GM21717 (cell line): ENCODE measurements around the gene PCDH9.

ENCODE experiments used
- ATAC-seq: cut with Tn5 transposase; IDR thresholded peaks from one replicate; pipeline ENCODE4 v1.9.1; 2021; ENCODE audit warnings: mild to moderate bottlenecking, moderate library complexity; ENCODE audit not compliant: unreplicated experiment

The PCDH9 gene

DNA sequence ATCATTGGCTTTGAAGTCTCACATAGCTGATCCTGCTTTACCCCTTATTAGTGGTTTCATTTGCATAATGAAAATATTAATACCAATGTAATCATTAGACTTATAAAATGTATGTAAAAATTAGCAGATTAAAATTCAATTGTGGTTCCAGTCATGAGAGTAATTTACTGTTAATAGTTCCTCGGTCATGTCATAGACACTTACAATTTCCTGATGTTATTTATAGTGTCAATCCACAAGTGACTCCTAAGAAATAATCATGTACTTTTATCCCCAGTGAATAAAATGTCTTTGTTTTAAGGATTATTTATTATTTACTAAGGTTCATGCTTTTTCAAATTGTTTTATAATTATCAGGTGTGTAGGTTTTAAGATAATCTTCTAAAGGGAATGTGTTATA, 138.5 kb downstream of the PCDH9 start:
- ATAC-seq = no peak

DNA sequence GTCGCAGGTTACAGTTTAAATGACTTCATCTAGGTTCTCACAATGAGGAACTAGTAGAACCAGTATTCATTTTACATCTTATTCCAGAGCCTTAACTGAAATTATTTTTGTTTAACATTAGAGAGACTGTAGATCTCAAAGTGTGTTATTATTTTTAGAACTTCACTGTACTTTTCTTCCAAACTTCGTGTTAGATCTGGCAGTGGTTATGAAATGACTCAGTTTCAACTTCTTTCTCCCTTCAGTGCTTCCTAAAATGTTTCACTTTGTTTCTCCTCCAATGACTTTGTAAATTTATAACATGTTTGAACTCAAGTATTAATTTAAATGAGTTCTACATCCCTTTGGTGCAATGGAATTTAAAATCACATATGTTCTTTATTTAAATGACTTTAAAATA, 139.3 kb downstream of the PCDH9 start:
- ATAC-seq = no peak

DNA sequence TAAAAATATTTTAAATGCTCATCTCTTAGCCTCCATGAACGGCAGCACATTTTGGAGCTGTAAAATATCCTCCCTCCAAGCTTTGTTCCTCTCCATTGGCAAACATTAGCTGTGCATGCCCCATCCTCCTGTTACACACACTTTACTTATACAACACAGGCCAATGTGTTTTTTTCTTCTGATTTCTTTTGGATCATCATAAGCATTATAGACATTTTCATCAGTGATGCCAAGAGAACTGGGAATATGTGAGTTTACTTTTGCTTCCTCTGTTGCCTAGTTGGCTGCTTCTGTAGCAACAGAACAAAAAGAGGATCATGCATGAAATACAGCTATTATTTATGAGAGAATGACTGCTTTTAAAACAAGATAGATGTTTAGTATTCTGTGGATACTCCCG, 142.6 kb downstream of the PCDH9 start:
- ATAC-seq = no peak

DNA sequence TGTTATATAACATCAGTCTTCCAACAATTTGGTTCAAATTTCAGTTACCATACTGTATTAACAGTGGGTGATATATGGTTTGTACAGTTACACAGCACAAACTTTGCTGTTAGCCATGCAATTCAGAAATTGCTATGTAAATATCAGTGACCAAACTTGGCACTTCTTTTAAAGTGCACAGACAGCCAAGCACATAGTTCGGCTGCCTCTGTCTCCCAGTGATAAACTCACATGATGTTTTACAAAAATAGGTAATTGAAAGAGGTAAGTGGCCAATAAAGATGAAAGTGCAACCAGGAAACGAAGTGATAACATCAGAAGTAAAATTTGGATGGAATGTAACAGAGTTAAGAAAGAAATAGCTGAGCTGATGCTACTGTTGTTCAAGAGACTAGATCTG, 143.9 kb downstream of the PCDH9 start:
- no peak for ATAC-seq

DNA sequence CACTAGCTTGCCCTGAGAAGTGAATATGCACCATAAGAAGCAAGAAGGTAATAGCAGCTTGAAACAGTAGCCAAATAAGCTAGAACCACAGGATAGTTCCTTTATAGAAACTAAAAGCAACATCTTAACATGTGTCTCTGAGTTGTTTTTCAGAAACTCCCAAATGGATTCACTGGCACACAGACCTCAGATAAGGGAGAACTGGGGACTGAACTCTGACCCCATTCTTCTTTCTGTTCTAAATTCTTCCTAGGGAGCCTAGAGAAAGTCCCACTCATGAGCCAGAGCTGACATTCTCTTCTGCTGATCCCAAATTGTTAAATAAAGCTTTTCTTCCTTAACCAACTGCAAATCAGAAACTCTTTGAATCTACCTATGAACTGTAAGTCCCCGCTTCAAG, 146.1 kb downstream of the PCDH9 start:
- ATAC-seq = no peak

DNA sequence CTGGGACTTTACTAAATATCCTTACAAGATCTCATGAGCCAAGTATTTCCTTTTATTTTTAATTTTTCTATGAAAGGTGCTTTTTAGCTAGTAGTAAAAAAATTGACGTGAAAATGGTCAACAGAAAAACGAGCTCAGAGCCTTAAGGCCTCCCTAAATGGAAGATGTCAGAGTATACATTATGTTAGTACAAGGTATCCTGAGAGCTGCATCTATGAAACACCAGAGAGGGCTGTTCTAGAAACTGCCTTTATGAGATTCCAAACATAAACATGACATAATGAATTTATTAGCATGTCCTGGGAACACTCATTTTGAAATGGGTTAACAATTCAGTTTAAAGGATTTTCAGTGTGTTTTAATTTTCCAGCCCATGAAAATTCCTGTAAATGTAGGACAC, 146.6 kb downstream of the PCDH9 start:
- ATAC-seq = no peak

DNA sequence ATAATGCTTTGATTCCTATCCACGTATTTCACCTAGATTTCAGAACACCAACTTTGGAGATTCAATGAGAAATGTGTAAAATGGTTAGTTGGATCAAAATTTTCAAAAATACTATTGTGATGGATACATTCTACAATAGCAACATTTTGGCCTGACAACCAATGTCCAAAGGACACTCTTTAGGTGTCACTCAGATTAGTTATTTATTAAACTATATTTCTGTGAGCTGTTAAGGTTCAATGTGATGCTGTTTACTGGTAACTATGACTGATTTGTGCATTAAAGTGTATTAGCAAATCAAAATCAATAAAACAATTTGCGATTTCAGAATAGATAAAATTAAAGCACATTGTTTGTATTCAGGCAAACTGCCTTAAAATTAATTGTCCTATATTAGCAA, 149.8 kb downstream of the PCDH9 start:
- ATAC-seq = no peak

DNA sequence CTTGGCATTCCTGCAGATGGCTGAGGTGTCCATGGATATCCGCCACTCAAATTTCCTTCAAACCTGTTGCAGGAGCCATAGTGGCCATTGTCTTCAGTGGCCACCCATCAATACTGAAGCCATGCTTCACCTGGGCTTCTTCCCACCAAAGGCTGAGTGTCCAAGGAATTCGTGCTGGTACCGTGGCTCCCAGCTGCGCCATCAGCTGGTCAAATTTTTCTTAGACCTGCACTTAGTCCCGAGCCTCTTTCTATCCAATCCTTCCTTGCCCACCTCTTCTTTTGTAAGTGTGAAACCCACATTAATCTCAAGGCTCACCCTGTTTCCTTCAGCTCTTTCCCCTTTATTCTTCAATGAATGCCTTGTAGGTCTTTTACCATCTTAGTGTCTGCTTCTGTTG, 152.1 kb downstream of the PCDH9 start:
- no peak for ATAC-seq

DNA sequence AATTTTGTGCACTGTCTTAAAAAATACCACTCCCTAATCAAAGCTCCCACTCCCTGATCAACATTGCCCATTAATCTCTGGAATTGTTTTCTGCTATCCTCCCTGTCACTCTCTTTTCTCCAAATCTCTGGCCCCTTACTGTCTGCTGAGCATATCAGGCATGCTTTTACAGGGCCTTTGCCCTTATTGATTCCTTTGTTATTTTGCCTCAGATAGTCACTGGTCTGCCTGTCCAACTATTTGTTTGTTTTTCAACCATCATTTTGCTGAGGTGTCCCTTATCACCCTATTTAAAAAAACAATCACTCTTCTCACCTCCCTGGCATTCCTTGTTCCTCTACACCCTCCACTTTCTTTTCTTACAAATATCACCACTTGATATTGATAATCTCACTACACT, 153.0 kb downstream of the PCDH9 start:
- ATAC-seq = no peak

DNA sequence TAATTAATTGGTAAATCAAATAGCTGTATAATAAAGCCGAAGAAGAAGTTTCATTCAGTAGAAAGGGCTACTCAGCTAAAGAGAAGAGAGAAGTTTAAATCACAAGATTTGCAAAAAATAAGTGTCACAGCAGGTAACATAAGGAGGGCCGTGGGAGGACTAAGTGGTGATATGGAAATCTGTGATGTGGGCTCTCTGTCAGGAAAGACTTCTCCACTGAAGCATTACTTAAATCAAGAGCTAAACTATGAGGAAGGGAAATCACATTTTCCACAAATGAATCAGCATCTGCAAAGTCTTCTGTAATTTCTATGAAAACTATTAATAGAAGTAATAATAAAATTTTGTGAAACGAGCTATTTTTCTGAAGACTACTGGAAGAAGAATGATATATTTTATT, 153.8 kb downstream of the PCDH9 start:
- no peak for ATAC-seq

DNA sequence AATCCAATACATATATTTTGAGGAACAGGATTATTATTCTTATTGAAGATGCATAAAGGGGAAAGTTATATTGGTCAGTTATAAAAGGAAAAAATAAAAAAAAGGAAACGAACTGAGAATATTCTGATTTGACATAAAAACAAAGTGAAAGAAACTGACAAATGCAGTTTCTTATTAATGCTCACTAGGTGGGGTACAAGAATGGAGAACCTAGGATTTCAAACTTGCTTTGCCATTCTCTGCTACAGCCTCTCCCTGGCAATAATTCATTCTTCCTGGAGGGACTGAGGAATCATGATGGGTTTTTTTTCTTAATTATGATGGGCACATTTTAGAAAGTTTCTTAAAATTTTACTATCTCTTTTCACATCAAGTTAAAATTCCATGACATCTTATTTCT, 154.9 kb downstream of the PCDH9 start:
- no peak for ATAC-seq

DNA sequence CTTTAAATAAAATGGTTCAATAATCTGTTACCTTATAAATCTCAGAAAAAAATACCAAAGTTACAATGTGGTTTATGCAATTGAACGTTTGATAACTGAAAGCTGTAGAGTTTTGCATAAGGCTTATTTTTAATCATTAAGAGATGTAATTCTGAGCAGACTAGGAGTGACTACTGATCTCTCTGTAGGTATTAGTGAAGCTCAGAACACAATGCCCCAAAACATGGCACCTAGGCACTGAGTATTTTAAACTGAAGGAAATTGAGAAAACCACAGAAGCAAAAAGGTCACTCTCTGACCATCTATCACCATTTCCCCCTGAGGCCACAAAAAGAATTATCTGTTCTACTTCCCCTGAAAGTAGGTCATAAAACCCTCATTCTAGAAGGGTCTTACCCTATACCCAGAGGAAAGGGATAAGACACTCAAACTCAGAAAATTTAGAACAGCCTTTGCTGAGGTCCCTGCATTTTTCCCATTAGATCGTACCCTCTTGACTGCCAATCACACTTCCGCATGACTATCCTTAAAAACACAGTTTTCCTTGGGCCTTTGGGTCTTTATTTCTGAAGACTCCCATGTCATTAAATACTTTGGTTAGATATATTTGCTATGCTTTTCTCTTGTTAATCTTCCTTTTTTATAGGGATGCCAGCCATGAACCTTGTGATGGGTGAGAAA, 158.1 kb downstream of the PCDH9 start:
- ATAC-seq = no peak

DNA sequence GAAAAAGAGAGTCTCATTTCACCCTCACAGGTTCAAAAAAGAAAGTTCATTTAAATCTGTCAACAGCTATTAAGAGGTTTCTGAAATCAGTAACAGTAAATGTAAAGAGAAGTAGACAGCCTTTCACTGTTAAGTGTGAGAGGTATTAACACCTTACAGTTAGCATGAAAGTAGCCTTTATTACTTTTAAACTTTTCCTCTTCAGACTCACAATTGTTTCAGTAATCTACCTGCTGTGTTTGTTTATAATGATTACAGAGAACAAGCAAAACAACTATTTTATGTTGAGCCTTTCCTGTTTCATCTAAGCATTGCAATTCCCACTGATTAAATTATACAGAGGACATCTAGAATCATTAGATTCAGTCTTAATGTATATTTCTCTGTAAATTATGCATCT, 159.8 kb downstream of the PCDH9 start:
- no peak for ATAC-seq

DNA sequence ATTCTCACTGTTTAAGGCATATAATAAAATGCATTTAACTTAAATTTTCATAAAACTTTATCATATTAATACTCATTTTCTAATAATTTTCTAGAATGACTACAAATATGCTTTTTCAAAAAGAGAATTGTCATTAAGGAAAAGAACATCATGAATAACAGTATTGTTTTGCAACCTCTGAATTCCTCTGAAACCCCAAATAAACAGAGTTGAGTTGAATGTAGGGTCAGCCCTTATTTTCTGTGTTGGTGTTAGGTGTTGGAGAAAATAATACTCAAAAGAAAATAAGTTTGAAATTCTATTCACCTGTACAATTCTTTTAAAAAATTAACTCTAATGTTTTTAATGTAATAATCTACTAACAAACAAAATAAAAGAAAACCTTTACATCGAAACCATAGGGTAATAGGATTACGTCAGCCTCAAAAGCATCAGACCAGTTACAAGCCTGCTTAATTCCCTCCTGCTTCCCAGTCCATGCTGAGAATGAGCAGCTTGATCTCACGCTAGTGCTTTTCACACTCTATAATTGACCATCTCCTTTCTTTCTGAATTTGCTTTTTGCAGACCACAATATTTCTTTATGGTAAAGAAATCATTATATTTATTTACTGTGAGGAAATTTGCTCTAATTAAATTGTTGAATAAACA, 160.9 kb downstream of the PCDH9 start:
- ATAC-seq = no peak

DNA sequence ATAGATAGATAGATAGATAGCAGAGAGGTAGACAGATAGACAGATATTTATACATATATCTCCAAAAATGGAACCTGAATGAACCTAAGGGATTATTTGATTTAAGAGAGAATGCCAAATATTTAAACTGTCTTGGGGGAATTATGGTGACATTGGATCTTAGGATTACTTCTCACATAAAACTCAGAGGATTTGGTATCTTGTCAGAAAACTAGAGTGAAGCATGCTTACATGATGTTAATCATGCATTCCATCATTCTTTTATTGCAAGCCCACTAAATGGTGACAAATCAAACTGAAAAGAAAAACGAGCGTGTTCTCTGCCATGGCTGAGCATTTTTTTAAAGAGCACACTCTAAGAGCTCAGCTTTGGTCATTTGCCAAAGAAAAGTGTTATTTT, 165.2 kb downstream of the PCDH9 start:
- ATAC-seq = no peak

DNA sequence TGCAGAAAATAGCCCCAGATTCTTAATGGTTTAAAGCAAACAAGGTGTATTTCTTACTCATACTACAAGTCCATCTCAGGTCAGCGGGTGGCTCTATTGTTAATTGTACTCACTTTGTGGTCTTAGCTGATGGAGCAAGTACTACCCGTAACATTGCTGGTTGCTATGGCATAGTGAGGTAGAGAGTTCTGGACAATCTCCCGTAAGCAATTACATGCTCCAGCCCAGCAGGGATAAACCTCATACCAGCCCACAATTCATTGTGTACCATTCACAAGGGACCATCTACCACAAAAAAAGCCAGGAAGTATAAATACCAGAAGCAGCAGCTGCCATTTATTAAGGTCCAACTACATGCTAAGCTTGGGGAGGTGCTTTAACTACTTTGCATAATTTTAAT, 167.1 kb downstream of the PCDH9 start:
- no peak for ATAC-seq

DNA sequence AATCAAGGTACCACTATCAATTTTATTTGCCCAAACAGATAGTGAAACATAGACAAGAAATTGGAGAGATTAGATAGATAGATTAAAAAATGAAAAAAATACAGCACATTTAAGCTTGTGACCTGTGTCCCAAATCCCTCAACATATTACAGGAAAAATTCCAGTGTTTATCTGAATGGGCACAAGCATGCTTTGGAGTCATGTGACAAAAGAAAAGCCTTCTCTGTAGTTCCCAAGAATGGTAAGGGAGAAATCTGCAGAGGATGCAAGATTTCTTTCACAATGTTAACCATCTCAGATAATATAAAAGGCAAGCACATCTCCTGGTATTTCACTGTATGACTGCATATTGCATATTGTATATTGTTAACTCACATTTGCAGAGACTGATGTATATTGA, 168.0 kb downstream of the PCDH9 start:
- no peak for ATAC-seq

DNA sequence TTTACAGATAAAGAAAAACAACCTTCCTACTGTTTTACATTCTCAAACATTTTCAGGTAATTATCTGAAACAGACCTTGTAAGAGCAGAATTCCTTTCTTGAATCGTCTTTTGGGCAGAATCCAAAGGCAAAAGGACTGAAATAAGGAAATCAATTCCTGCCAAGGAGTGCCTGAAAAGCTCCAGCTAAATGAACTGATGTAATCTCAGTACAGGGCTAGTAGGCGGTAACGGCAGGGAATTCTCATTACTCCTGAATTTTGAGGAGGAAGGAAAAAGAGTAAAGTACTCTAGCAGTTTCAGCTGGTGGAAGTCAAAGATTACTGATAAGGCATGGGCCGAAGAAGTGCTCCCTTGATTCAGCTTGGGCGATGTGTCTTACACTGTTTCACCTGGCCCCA, 168.4 kb downstream of the PCDH9 start:
- ATAC-seq = no peak

DNA sequence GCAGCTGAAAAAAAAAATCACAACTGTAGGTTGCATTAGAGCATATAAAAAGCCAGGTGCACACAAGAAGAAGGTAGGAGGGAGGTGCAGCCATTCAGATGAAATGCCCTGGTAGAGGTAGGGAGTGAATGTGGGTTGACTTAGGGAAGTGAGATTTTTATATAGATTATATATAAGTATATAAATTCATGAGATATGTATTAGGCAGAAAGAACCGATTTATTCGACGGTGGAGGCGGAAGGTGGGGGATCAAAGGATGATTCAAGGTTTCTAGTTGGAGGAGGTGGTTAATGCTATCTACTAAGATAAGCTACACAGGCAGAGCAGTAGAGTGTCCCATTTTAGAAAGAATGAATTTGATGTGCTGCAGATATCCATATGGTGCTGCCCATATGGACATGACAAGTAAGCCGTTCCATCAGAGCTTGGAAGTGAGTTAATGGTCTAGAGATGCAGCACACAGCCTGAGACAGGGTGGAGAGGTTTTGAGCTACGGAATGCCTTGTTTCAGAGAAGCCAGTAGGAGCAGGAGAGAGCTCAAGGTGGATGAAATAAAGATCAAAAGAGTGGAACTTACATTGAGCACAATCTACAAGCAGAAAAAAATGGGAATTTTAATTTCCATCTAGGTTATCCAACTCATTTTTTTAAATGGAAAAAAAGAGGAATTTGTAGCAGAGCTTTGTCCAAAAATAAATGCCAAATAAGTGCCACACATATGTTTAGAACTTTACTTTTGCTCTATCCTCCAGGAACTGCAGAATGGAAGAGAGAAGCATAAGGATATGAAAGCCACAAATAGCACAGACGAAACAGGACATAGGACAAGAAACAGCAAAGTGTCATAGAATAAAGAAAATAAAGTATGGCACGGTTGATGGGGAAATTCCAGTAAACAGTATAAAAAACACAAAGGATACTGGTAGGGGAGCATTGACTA, 177.3 kb downstream of the PCDH9 start:
- ATAC-seq = no peak

DNA sequence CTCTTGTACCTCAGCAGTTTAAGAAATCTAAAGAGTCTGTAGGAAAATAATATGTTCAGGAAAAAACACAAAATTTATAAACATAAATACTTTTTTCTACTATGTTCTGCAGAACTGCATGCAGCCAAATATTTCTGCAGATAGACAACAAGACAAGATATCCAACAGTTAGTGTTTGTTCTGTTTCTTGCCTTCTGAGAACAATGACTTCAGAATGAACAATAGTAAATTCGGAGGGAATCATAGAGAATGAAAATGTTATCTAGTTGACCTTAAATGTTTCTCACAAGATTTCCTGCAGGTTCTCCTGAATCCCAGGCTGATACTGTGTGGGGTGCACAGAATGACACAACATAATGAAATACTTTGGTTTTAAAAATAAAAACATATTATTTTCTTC, 180.4 kb downstream of the PCDH9 start:
- no peak for ATAC-seq

DNA sequence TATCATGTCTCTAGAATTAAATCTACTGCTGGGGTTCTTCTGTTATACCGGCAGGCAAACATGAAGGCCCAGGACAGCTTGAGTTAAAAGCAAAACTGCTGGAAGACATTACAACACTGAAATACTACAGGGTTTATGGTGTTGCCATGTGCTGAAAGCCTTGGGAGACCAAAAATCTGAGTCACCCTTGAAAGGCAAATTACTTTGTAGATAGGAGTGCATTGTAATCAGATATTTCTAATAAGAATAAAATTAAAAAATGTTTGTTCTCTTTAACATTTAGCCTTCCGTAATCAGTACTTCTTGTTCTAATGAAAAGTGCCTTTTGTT, 181.3 kb downstream of the PCDH9 start:
- no peak for ATAC-seq
